MM.1S (cell line): ENCODE data around the gene XYLT1.
"Not testable (repeated sequence)": the region's sequence is repeated elsewhere in the genome, so short reads cannot be mapped to it uniquely, and the experiment has no call there.

Experiments used
- EZH2 ChIP-seq: fragments of 300-600 bp; sonication (generic); optimal IDR thresholded peaks from 2 replicates; pipeline ENCODE3; 2017; ENCODE audit warnings: low read depth, mild to moderate bottlenecking, antibody characterized with exemption, low read length, mixed read lengths
- TF ChIP-seq, protein P1 (sequence below): fragments of 300-600 bp; sonication (generic); IDR thresholded peaks from 2 replicates; pipeline ENCODE4 v1.5.1; 2016; ENCODE audit warnings: antibody characterized with exemption, low read length, mixed read lengths

DNA sequence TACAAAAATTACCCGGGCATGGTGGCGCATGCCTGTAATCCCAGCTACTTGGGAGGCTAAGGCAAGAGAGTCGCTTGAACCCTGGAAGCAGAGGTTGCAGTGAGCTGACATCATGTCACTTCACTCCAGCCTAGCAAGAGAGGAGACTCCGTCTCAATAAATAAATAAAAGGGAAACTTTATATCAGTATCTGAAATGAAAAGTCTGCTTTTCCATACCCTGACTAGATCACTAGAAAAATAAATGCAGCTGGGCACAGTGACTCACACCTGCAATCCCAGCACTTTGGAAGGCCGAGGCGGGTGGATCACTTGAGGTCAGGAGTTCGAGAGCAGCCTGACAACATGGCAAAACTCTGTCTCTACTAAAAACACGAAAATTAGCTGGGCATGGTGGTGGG, 36.8 kb upstream of the XYLT1 start:
- TF ChIP-seq, protein P1, sequence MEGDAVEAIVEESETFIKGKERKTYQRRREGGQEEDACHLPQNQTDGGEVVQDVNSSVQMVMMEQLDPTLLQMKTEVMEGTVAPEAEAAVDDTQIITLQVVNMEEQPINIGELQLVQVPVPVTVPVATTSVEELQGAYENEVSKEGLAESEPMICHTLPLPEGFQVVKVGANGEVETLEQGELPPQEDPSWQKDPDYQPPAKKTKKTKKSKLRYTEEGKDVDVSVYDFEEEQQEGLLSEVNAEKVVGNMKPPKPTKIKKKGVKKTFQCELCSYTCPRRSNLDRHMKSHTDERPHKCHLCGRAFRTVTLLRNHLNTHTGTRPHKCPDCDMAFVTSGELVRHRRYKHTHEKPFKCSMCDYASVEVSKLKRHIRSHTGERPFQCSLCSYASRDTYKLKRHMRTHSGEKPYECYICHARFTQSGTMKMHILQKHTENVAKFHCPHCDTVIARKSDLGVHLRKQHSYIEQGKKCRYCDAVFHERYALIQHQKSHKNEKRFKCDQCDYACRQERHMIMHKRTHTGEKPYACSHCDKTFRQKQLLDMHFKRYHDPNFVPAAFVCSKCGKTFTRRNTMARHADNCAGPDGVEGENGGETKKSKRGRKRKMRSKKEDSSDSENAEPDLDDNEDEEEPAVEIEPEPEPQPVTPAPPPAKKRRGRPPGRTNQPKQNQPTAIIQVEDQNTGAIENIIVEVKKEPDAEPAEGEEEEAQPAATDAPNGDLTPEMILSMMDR: not testable (repeated sequence)
- TF ChIP-seq EZH2: not testable (repeated sequence)
